Testis (tissue), 2 donors: ENCODE measurements around the gene PLCL2.

Source experiments
- POLR2A ChIP-seq: fragments of 450-650 bp; IDR thresholded peaks from one replicate; pipeline ENCODE4 v1.6.1; 2017; ENCODE audit warnings: antibody characterized with exemption, mild to moderate bottlenecking, moderate library complexity
- TF ChIP-seq, protein P1 (sequence below), 3 experiments: fragments of 450-650 bp in 2 of 3; fragments of 200-600 bp in 1 of 3; sonication (generic) in 1 of 3; IDR thresholded peaks; one replicate each; pipeline ENCODE4 v1.5.1; 2016 to 2019; ENCODE audit warnings: antibody characterized with exemption in 3 of 3, mild to moderate bottlenecking in 2 of 3, moderate library complexity in 1 of 3

DNA sequence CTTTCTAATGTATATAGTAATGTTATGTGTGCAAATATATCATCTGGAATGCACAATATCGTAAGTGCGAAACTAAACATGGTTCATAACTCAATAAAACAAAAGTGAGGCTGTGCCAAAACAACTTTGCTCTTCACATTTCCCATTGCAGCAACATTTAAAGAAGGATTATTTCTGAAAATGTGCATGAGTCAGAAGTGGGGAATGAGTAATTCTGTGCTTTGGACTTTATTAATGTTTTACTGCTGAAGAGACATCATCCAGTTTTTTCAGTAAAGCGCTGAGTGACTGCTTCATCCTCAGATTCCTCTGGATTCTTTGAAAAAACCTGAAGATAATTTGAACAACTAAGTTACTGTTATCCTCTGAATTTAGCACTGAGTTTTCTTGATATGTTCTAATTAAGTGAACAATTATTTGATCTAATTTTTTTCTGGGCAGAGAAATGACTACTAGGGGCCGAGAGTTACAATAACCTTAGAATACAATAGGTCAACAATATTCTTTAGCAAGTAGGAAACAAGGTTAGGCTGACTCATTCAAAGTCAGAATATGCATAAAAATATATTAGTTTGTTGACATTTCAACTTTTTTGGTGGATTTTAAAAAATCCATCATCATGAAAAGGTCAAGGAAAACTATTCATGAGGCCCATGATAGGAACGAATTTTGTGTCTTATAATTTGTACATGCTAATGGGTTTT is 20.0 kb upstream of the PLCL2 start:
- no peak for TF ChIP-seq POLR2A
- TF ChIP-seq, protein P1, sequence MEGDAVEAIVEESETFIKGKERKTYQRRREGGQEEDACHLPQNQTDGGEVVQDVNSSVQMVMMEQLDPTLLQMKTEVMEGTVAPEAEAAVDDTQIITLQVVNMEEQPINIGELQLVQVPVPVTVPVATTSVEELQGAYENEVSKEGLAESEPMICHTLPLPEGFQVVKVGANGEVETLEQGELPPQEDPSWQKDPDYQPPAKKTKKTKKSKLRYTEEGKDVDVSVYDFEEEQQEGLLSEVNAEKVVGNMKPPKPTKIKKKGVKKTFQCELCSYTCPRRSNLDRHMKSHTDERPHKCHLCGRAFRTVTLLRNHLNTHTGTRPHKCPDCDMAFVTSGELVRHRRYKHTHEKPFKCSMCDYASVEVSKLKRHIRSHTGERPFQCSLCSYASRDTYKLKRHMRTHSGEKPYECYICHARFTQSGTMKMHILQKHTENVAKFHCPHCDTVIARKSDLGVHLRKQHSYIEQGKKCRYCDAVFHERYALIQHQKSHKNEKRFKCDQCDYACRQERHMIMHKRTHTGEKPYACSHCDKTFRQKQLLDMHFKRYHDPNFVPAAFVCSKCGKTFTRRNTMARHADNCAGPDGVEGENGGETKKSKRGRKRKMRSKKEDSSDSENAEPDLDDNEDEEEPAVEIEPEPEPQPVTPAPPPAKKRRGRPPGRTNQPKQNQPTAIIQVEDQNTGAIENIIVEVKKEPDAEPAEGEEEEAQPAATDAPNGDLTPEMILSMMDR (IDR thresholded peaks at IDR 0.05) = no peak
